K562 (cell line): Measurements from ENCODE around the gene UBE2O. TPM values are rescaled to one million over a fixed set of nuclear protein-coding genes. Genes with fewer than 3 reads are reported as not detected.
A peak's percentile ranks its signal among the peaks of the same experiment; 100 is the strongest.

Experiments
- ATAC-seq: fragments of 200-7000 bp; cut with Tn5 transposase; 3 replicates; pipeline ENCODE4 v1.9.1; 2020; ENCODE audit warnings: moderate library complexity
- BruUV-seq: library from RNA; stranded (reverse); fragments of 400-500 nt; replicated peaks from 2 replicates; lab custom pipeline; 2021; lab: Mats Ljungman, UMichigan
- CTCF ChIA-PET: fragments of 300-600 bp; formaldehyde crosslinking; extraction: SDS; loops from one replicate; lab custom pipeline; 2021; ENCODE audit warnings: low intra/inter-chr PET ratio; lab: Yijun Ruan, JAX
- POLR2A ChIA-PET: fragments of 300-600, 350-650 bp; sonication (Branson Sonifier 250); formaldehyde crosslinking; extraction: SDS; loops from one replicate; lab custom pipeline; 2021; ENCODE audit warnings: antibody characterized with exemption, inconsistent platforms; lab: Yijun Ruan, JAX
- DNase-seq, 4 experiments: peaks; one replicate each; pipeline versions ENCODE4 v3.0.0 to v3.0.0-alpha.2; 2011 to 2018; ENCODE audit warnings: low spot score in 3 of 4, mixed read lengths in 3 of 4; ENCODE audit errors: extremely low read depth in 1 of 4
- FAIRE-seq: peaks from 2 replicates; lab custom pipeline; 2011; peaks lifted over from hg19 to GRCh38; lab: Jason Lieb, UNC
- H2AFZ ChIP-seq: 2 replicates; pipeline ENCODE4 v1.6.0; 2011; ENCODE audit warnings: low read depth, low read length, control low read depth, inconsistent platforms
- H3K27ac ChIP-seq: fragments of 200-600 bp; 3 replicates; pipeline ENCODE4 v1.8.0; 2011; ENCODE audit warnings: low read depth, mild to moderate bottlenecking, control low read depth, inconsistent platforms, low read length, moderate library complexity, mixed read lengths; ENCODE audit errors: extremely low read depth
- H3K27me3 ChIP-seq, 2 experiments: fragments of 300-600 bp in 1 of 2; 2 replicates in 1 of 2; 3 replicates in 1 of 2; pipeline versions ENCODE4 v1.6.0 to v1.8.0; 2011; ENCODE audit warnings: inconsistent platforms in 2 of 2, low read length in 2 of 2, mild to moderate bottlenecking in 1 of 2, mixed read lengths in 1 of 2, moderate library complexity in 1 of 2; ENCODE audit not compliant: control insufficient read depth in 2 of 2, insufficient read depth in 2 of 2
- H3K36me3 ChIP-seq: fragments of 300-600 bp; 3 replicates; pipeline ENCODE4 v1.8.0; 2011; ENCODE audit warnings: mild to moderate bottlenecking, low read length, inconsistent platforms; ENCODE audit not compliant: control insufficient read depth, insufficient read depth
- H3K4me1 ChIP-seq, 2 experiments: fragments of 200-600 bp in 1 of 2; replicated peaks in 1 of 2; 2 replicates in 1 of 2; 3 replicates in 1 of 2; pipeline versions ENCODE4 v1.5.1 to v1.8.0; 2011; ENCODE audit warnings: inconsistent platforms in 2 of 2, low read length in 2 of 2, mild to moderate bottlenecking in 1 of 2, mixed read lengths in 1 of 2, moderate library complexity in 1 of 2; ENCODE audit not compliant: control insufficient read depth in 2 of 2, insufficient read depth in 2 of 2
- H3K4me2 ChIP-seq: 2 replicates; pipeline ENCODE4 v1.6.1; 2011; ENCODE audit warnings: low read length, control low read depth, inconsistent platforms, mixed read lengths; ENCODE audit not compliant: insufficient read depth
- H3K4me3 ChIP-seq: fragments of 200-600 bp; sonication (generic), shearing (Covaris generic); 2 replicates; pipeline ENCODE4 v1.5.1; 2016; ENCODE audit warnings: control low read depth, inconsistent platforms
- H3K79me2 ChIP-seq: fragments of 200-600 bp; 3 replicates; pipeline ENCODE4 v1.8.0; 2011; ENCODE audit warnings: low read length, inconsistent platforms; ENCODE audit not compliant: control insufficient read depth, insufficient read depth
- H3K9ac ChIP-seq, 2 experiments: 2 replicates each; pipeline versions ENCODE4 v1.6.0 to v1.6.1; 2011; ENCODE audit warnings: low read depth in 2 of 2, low read length in 2 of 2, control low read depth in 1 of 2, inconsistent platforms in 1 of 2, mild to moderate bottlenecking in 1 of 2, mixed read lengths in 1 of 2; ENCODE audit not compliant: insufficient read depth in 1 of 2
- H3K9me1 ChIP-seq: one replicate; pipeline ENCODE4 v1.6.0; 2011; ENCODE audit warnings: inconsistent platforms, mild to moderate bottlenecking, low read length, moderate library complexity; ENCODE audit not compliant: control insufficient read depth, insufficient read depth
- H3K9me3 ChIP-seq: replicated peaks from 2 replicates; pipeline ENCODE4 v1.5.1; 2011; ENCODE audit warnings: low read depth, low read length, inconsistent platforms; ENCODE audit not compliant: control insufficient read depth, insufficient read depth
- H4K20me1 ChIP-seq: replicated peaks from 2 replicates; pipeline ENCODE4 v1.6.1; 2011; ENCODE audit warnings: low read length, inconsistent platforms, mixed read lengths; ENCODE audit not compliant: control insufficient read depth, insufficient read depth
- COPS2 ChIP-seq: fragments of 450-650 bp; conservative IDR thresholded peaks from 2 replicates; pipeline ENCODE4 v1.6.1; 2016; ENCODE audit warnings: mild to moderate bottlenecking, moderate library complexity
- CTBP1 ChIP-seq: fragments of 450-650 bp; IDR thresholded peaks from 2 replicates; pipeline ENCODE4 v1.6.1; 2016; ENCODE audit warnings: borderline replicate concordance
- DACH1 ChIP-seq: fragments of 450-650 bp; IDR thresholded peaks from 2 replicates; pipeline ENCODE4 v1.6.1; 2018; ENCODE audit not compliant: partially characterized antibody
- ETV6 ChIP-seq, 3 experiments: fragments of 150-350 bp in 1 of 3; sonication (generic) in 1 of 3; formaldehyde crosslinking in 1 of 3; IDR thresholded peaks; 2 replicates each; pipeline versions ENCODE4 v1.6.1 to v1.8.0; 2014 to 2022; ENCODE audit warnings: borderline replicate concordance in 2 of 3, low read depth in 2 of 3, antibody characterized with exemption in 1 of 3, low read length in 1 of 3, mild to moderate bottlenecking in 1 of 3, missing genetic modification reagents in 1 of 3
- ILK ChIP-seq: fragments of 450-650 bp; IDR thresholded peaks from 2 replicates; pipeline ENCODE4 v1.6.1; 2016; ENCODE audit warnings: missing genetic modification characterization, low read depth, mild to moderate bottlenecking, missing compliant biosample characterization, moderate library complexity, borderline replicate concordance
- MLX ChIP-seq, 2 experiments: fragments of 450-650 bp in 1 of 2; sonication (generic) in 1 of 2; formaldehyde crosslinking; conservative IDR thresholded peaks; 2 replicates each; pipeline versions ENCODE4 v1.4.0 to v1.8.1; 2020 to 2022; ENCODE audit warnings: mild to moderate bottlenecking in 1 of 2, missing genetic modification reagents in 1 of 2
- MYNN ChIP-seq, 2 experiments: sonication (generic); formaldehyde crosslinking in 1 of 2; IDR thresholded peaks; 2 replicates each; pipeline versions ENCODE4 v1.5.0 to v1.6.1; 2016 to 2020; ENCODE audit warnings: antibody characterized with exemption in 1 of 2, missing genetic modification reagents in 1 of 2
- RBBP5 ChIP-seq: fragments of 200-600 bp; sonication (generic); IDR thresholded peaks from 2 replicates; pipeline ENCODE4 v1.6.1; 2012; ENCODE audit warnings: borderline replicate concordance, mild to moderate bottlenecking, low read length, control low read depth, inconsistent platforms; ENCODE audit not compliant: insufficient read depth, poor library complexity, severe bottlenecking
- RNF2 ChIP-seq: sonication (generic); IDR thresholded peaks from 2 replicates; pipeline ENCODE4 v1.6.1; 2016
- SMAD3 ChIP-seq: fragments of 450-650 bp; formaldehyde crosslinking; conservative IDR thresholded peaks from 2 replicates; pipeline ENCODE4 v1.4.0; 2020; ENCODE audit warnings: mild to moderate bottlenecking
- ZBTB17 ChIP-seq: fragments of 450-650 bp; formaldehyde crosslinking; IDR thresholded peaks from 2 replicates; pipeline ENCODE4 v1.4.0; 2020; ENCODE audit warnings: mild to moderate bottlenecking
- ZBTB2 ChIP-seq: fragments of 450-650 bp; IDR thresholded peaks from 2 replicates; pipeline ENCODE4 v1.6.1; 2016; ENCODE audit warnings: antibody characterized with exemption
- ZNF121 ChIP-seq: sonication (generic); formaldehyde crosslinking; conservative IDR thresholded peaks from 2 replicates; pipeline ENCODE4 v1.8.0; 2022; ENCODE audit warnings: missing genetic modification reagents
- ZNF316 ChIP-seq: fragments of 450-650 bp; IDR thresholded peaks from 2 replicates; pipeline ENCODE4 v1.6.1; 2016
- ZNF395 ChIP-seq: fragments of 200-800 bp; sonication (Bioruptor generic); IDR thresholded peaks from 2 replicates; pipeline ENCODE4 v1.6.1; 2017; ENCODE audit warnings: missing genetic modification characterization, missing compliant biosample characterization
- WGBS: fragments of 100-300 bp; shearing (Covaris generic); methylation state at CpG from one replicate; pipeline ENCODE4 v1.1.6; 2016; ENCODE audit warnings: low coverage, mixed read lengths; ENCODE audit not compliant: insufficient coverage; ENCODE audit errors: missing lambda C conversion rate; 5-methylcytosine and 5-hydroxymethylcytosine counted together
- in situ Hi-C: fragments of 300-500 bp; cut with MboI; formaldehyde crosslinking; loops from 4 replicates; pipeline ENCODE4 v1.15.0; 2018; ENCODE audit warnings: inconsistent platforms, mixed read lengths
- intact Hi-C: fragments of 100-400 bp; cut with micrococcal nuclease; formaldehyde crosslinking; loops from 2 replicates; pipeline ENCODE4 v1.14.2; 2022
- polyA plus RNA-seq, 8 experiments: library from polyadenylated mRNA; depleted of rRNA in 4 of 8; stranded (reverse) in 5 of 8; unstranded in 3 of 8; fragments of >200 nt; fragmentation: Nextera tagmentation in 2 of 8; fragmentation: Illumina TruSeq in 1 of 8; extraction: Ambion mirVana in 2 of 8; extraction: Trizol in 1 of 8; gene quantifications; 2 replicates each; pipeline versions ENCODE4 v1.2.1 to v1.2.3, GENCODE V29; 2011 to 2014; ENCODE audit warnings: inconsistent platforms in 1 of 8, missing spikeins in 1 of 8
- total RNA-seq, 7 experiments: library from RNA; depleted of rRNA in 6 of 7; stranded (reverse); fragments of >200 nt in 6 of 7; fragmentation: Illumina TruSeq in 2 of 7; extraction: Trizol in 2 of 7; gene quantifications; 2 replicates each; pipeline versions ENCODE4 v1.2.1 to v1.2.3, GENCODE V29; 2011 to 2021; ENCODE audit warnings: low replicate concordance in 1 of 7

UBE2O gene
- total and polyA plus RNA-seq, 9 of the 15 experiments (the other 6 are each of a cell fraction or from before 2014, with no cell fraction given): 1.6 to 39.7 (median 13.3) TPM

GRCh38 chr17:76407509-76407908 lies 45.4 kb downstream of the UBE2O start (continued):
- TF ChIP-seq MLX (CRISPR knock-in tag; conservative IDR thresholded peaks at IDR 0.05): no peak

- H3K36me3 ChIP-seq: peaks cover 47% of the 10 kb centered on the region; the same call in 2 of the 3 replicates
- no peaks in the 10 kb centered on the region for H3K9me3 ChIP-seq
- peaks cover 49% of the 10 kb centered on the region for H4K20me1 ChIP-seq
- peaks cover 16% of the 10 kb centered on the region for H3K79me2 ChIP-seq
- no TSS peak for BruUV-seq
- H2AFZ ChIP-seq: no peak overlapping the region
- intact Hi-C loops: loop anchor here (2.0 kb wide), 1 partner anchor 47 kb away; the partner anchor contains the start of gene UBE2O
- WGBS: 1% methylated on average over 16 of the region's 16 CpGs
- H3K4me2 ChIP-seq: peak overlapping the region; percentile 55; the same call in 1 of the 2 replicates
- CTCF ChIA-PET: no interaction called here
- FAIRE-seq: peak; percentile 97
- H3K27ac ChIP-seq: no peak overlapping the region
- H3K4me1 ChIP-seq: peaks cover 16 to 30% of the 10 kb centered on the region in 2 experiments
- peaks cover 18% of the 10 kb centered on the region for H3K9me1 ChIP-seq
- no peak overlapping the region; a peak in 1 of 4 replicates for H3K9ac ChIP-seq
- in situ Hi-C loops: loop anchor here (5.0 kb wide), 1 partner anchor 101 kb away; no protein-coding TSS in a partner anchor
- peak; percentile 89 to 98 (median 93) for DNase-seq
- POLR2A ChIA-PET: interaction anchor here (0.6 to 2.7 kb wide), 13 partner anchors 9 to 372 kb away, joined by 3 to 22 read pairs (median 4); partner anchors contain the start of genes PRPSAP1, SPHK1 and UBE2O
- no peaks in the 10 kb centered on the region for H3K27me3 ChIP-seq
- ATAC-seq: peak; percentile 94
- H3K4me3 ChIP-seq: no peak overlapping the region
- TF ChIP-seq MYNN (IDR thresholded peaks at IDR 0.05): peak; percentile 96
- no peak for TF ChIP-seq MYNN (CRISPR knock-in tag; IDR thresholded peaks at IDR 0.05)
- no peak for TF ChIP-seq COPS2
- TF ChIP-seq ILK (tag): no peak
- peak; percentile 39 for TF ChIP-seq RBBP5
- peak; percentile 99 for TF ChIP-seq CTBP1
- peak; percentile 95 for TF ChIP-seq DACH1
- peak; percentile 93 for TF ChIP-seq SMAD3 (CRISPR knock-in tag)
- peak; percentile 87 for TF ChIP-seq ZBTB17 (CRISPR knock-in tag)
- peak; percentile 68; the same call in 1 of the 2 replicates for TF ChIP-seq ZBTB2
- peak; percentile 64 for TF ChIP-seq ZNF316
- peak; percentile 99 for TF ChIP-seq ZNF395 (CRISPR knock-in tag)
- TF ChIP-seq RNF2: peak; percentile 96
- peak in 1 of 2 experiments; percentile 73; a peak in 1 of 4 replicates for TF ChIP-seq ETV6 (IDR thresholded peaks at IDR 0.05; ENCODE audit: borderline replicate concordance in 1 of 2, low read depth in 2 of 2, low read length in 1 of 2)
- TF ChIP-seq ETV6 (CRISPR knock-in tag; IDR thresholded peaks at IDR 0.05; ENCODE audit: borderline replicate concordance): no peak
- TF ChIP-seq ZNF121 (CRISPR knock-in tag): no peak
These were observed 46.8 kb downstream of the UBE2O start for GRCh38 chr17:76405967-76406647.
